ENCODE results near the gene C1R.

DNA sequence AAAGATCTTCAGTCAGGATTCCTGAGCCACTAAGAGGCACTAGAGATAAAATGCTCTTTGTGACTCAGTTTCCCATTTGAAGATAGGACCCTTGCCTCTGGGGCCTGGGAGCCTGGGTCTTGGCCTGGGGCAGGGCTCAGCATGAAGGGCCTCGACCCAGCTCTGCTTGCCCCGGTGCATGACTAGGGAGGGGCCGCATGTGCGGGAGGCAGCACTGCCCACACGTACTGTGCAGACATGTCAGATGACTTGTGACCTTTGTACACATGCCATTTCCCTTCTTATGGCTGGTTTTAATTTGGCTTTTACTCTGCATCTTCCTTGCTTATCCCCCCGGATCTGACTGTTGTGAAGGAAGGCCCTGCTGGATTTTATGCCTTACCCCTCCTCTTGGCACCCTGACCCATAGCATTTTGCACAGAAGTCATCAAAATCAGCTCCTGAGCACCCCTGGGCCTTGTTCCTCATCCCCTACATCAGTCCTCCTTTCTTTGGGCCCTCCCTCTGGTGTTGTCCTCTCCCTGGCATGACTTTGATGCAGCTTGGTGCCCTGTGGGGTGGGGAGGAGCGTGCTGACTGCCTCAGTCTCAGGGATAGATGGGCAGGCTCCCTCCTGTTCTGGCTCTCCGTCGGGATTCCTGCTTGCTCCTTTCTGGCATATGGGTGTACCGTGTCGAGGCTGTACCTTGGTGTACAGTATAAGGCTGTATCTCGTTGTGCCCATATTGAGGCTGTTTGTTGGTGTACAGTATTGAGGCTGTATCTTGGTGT lies 42.3 kb upstream of the C1R start:
- TF ChIP-seq, protein P1, sequence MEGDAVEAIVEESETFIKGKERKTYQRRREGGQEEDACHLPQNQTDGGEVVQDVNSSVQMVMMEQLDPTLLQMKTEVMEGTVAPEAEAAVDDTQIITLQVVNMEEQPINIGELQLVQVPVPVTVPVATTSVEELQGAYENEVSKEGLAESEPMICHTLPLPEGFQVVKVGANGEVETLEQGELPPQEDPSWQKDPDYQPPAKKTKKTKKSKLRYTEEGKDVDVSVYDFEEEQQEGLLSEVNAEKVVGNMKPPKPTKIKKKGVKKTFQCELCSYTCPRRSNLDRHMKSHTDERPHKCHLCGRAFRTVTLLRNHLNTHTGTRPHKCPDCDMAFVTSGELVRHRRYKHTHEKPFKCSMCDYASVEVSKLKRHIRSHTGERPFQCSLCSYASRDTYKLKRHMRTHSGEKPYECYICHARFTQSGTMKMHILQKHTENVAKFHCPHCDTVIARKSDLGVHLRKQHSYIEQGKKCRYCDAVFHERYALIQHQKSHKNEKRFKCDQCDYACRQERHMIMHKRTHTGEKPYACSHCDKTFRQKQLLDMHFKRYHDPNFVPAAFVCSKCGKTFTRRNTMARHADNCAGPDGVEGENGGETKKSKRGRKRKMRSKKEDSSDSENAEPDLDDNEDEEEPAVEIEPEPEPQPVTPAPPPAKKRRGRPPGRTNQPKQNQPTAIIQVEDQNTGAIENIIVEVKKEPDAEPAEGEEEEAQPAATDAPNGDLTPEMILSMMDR (IDR thresholded peaks at IDR 0.05; ENCODE audit: low read depth, low read length): no peak
- TF ChIP-seq EZH2phosphoT487 (IDR thresholded peaks at IDR 0.05; ENCODE audit: low read depth): no peak
